DLD1 (cell line): Measurements from ENCODE around the gene LMO2.
"Not testable (repeated sequence)": the region's sequence is repeated elsewhere in the genome, so short reads cannot be mapped to it uniquely, and the experiment has no call there.

Source experiments
- in situ Hi-C: cut with HindIII; loops from 2 replicates; pipeline ENCODE4 v1.10.0; 2017; ENCODE audit warnings: low sequenced_read_pairs

Gene LMO2

DNA sequence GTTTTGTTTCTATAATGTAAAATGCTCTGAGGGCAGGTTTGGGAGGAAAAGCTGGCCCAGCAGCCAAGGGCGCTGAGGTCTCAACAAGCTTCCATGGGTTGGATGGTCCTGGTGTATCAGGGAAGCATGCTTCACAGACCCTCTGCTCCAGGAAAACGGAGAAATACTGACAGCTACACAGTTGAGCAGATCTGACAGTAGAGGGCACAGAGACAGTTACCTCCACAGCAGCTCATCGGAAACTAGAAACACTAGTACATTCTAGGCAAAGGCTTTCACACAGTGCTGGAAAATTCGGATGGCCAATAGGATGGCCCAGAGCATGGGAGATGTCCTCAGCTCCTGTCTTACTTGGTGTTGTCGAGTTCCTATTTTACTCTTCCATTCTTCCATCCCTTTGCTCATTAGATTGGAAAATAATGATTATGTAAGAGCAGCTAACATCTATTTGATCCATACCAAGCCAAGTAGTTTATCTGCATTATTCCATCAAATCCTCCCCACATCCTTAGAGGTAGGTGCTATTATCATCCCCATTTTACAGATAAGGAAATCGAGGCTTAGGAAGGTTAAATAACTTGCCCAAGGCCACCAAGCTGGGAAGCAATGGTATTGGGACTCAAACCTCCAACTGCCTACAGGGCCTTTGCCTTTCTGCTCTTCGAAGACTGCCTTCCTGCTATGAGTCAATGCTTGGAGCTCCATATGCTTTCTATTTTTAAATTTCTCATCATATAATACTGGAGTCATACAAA, 28.3 kb downstream of the LMO2 start:
- in situ Hi-C loops = no loop called here

- in situ Hi-C loops = no loop called here
Measured at GRCh38 chr11:33861941-33862589, 29.8 kb downstream of the LMO2 start.

DNA sequence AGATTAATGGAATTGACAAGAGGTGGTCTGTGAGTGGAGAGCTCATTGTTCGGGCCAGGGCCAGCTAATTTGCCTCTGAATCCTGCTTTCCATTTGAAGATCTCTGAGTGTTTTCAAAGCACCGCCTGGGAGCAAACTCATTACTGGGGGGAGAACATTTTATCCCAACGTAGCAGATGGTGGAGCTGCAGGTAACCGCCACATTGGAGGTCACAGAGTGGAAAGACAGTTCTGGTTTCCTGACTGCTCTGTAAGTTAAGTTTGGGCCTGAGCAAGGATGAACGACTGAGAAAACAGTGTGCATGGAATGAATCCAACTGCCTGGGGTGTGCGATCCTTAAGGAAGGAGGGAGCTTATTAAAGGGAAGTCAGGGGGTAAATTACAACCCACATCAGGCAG, 30.5 kb downstream of the LMO2 start:
- in situ Hi-C loops = no loop called here

DNA sequence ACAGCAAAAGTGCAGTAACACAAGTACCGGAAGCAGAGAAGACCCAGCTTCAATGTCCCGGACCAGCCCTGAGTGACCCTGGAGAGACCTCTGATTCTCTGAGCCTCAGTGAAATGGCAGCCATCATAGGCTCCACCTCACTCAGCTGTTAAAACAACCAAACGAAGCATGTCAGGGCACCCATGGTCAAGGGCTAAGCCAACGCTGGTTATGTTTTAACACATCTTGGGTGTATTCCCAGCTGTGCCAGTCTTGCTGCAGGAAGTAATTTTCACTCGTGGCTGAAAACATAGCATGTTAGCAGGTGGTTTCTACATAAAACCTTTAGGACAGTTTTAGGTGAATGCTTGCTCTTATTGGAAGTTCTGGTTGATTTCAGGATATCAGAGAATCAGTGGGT, 30.9 kb downstream of the LMO2 start:
- in situ Hi-C loops = no loop called here

GRCh38 chr11:33859306-33859705, 32.6 kb downstream of the LMO2 start:
- in situ Hi-C loops = no loop called here

DNA sequence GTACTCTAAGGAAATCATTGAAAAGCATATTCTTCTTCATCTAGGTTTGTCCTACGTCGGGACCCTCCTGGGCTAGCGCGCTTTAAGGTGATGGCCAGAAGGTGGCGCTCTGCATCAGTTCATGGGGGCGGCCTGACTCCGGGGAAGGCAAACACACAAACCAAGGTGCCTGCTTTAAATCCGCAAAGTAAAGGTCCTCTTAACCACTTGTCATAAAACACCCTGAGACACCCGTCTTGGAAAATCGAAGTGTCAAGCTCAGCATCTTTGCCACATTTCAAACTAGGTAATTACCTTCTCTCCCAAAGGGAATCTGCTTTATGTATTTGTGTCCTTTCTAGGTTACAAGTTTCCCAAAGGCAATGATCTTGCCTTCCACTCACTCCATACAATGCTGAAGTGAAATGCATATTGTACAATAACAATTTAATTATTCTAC, 33.9 kb downstream of the LMO2 start:
- in situ Hi-C loops = no loop called here

GRCh38 chr11:33855500-33855899, 36.4 kb downstream of the LMO2 start:
- in situ Hi-C loops = no loop called here

DNA sequence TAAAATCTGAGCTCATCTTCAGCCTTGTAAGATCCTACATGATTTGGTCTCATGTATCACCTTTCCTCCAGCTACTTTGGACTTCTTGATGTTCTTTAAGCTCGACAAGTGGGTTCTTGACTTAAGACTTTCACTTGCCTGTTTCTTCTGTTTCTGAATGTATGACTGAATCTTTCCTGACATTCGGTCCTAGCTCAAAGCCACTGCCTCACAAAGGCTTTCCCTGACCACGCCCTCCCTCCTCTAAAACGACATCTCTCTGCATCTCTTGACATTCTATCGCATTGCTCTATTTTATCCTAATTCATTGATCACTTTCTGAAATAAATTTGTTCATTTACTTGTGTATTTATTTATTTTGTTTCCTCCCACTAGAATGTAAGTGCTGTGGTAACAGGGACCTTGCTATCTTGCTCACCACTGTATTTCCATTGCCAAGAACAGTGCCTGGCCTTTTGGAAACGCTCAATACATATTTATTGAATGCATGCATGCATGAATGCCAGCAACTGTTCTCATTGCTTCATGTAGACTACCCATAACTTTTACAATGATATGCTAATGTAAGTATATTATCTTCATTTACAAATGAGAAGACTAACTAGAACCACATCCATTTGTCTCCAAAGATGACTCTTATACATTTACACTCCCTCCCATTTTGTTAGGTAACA, 43.0 kb downstream of the LMO2 start:
- in situ Hi-C loops = no loop called here

GRCh38 chr11:33847251-33847650, 44.6 kb downstream of the LMO2 start:
- in situ Hi-C loops = no loop called here

DNA sequence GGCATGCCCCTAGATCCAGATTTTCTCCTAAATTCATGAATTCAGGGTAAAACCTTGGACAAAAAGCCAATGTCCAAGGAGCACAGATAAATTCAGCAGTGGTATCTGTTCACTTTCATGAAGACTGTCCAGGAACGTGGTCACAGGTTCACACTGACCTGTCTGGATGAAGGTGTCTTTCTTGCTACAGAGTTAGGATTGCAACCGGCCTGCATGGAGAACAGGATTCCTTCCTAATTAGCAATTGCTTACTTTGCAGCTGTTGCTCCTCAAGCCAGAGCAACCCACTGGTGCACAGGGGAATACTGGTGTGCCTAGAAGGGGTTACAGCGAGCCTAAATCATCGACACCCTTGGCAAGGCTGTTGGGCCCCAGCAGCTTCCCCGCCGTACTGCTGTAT, 47.6 kb downstream of the LMO2 start:
- in situ Hi-C loops = no loop called here

DNA sequence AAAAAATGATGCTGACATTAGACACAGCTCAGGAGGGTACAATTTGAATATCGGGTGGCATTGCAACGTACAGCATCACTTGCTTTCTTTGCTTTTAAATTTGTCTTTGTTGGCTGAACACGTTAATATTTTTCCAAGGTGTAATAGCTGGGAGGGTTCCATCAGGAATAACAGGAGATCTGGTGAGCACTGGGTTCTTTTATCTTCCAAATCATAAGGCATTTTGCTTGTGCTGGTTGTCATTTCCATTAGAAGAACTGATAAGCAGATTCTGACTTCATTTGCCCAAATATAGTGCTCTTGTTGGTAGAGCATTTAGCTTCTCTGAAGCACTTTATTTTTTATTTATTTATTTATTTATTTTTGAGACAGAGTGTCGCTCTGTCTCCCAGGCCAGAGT, 48.9 kb downstream of the LMO2 start:
- in situ Hi-C loops = no loop called here

DNA sequence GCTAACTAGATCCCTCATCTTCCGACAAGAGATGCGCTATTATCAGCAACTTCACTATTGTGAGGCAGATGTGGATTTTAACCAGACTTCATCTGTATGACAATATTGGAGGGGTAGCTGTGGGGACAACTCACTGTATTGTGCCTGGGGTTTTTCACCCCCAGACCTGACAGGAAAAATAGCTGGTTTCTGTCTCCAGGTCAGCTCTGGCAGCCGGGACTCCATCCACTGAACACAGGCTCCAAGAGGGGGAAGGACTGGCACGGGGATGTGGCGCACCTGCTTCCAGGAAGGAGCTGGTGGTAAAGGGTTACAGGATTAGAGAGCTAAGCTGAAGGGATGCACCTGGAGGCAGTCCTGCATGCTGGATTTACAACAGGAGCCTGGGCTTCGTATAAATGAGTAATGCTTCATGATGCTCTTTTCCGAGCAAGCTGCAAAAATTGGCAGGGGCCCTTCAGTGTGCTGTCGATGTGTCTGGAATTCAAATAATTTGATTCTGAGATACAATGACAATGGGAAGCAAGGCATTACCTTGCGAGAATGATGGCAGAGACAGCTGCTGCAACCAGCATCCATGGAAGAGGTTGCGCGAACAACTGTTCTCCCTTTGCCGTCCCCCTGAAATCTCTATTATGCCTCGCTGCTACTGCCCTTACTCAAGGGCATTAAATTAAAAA, 49.5 kb downstream of the LMO2 start:
- in situ Hi-C loops = no loop called here

- in situ Hi-C loops = not testable (repeated sequence)
Measured at GRCh38 chr11:33838234-33838633, 53.6 kb downstream of the LMO2 start.

- in situ Hi-C loops = not testable (repeated sequence)
Measured at GRCh38 chr11:33837334-33837733, 54.5 kb downstream of the LMO2 start.

DNA sequence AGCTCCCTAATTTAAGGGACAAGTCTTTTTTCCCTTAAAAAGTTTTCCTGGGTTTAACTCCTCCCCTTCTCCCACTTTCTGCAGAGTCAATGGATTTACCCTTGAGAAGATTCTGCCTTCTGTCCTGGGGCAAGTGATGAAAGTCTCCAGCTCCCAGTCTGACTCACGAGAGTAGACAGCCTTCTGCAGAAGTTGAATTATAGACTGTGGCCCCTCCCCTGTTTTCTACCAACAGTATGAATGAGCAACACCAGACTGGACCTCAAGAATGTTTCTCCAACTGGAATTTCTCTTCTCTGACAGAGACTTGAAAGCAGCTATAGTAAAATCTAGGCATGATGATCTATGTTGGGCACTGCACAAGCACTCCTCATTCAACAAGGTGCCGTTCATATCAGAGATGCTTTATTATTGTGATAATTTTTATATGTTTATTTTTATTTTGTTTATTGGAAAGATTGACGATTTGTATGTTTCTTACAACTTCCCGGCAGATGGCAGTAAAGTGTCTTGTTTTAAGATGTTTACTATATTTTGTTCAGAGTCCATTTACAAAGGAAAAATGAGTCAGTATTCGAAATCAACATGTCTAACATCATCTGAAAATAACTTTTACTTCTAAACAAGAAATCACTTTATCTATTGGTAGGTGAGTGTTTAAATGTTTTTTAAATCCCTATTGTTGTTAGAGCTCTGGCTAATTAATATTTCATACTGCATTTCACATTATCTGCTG, 56.6 kb downstream of the LMO2 start:
- in situ Hi-C loops = no loop called here

DNA sequence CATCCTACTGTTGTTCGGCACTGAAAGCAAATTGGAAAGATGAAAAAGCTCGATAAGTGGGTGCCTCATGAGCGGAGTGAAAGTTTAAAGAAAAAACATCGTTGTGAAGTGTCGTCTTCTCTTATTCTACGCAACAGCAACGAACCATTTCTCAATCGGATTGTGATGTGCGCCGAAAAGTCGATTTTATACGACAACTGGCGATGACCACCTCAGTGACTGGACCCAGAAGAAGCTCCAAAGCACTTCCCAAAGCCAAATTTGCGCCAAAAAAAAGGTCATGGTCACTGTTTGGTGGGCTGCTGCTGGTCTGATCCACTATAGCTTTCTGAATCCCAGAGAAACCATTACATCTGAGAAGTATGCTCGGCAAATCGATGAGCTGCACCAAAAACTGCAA, 59.2 kb downstream of the LMO2 start:
- in situ Hi-C loops = no loop called here

DNA sequence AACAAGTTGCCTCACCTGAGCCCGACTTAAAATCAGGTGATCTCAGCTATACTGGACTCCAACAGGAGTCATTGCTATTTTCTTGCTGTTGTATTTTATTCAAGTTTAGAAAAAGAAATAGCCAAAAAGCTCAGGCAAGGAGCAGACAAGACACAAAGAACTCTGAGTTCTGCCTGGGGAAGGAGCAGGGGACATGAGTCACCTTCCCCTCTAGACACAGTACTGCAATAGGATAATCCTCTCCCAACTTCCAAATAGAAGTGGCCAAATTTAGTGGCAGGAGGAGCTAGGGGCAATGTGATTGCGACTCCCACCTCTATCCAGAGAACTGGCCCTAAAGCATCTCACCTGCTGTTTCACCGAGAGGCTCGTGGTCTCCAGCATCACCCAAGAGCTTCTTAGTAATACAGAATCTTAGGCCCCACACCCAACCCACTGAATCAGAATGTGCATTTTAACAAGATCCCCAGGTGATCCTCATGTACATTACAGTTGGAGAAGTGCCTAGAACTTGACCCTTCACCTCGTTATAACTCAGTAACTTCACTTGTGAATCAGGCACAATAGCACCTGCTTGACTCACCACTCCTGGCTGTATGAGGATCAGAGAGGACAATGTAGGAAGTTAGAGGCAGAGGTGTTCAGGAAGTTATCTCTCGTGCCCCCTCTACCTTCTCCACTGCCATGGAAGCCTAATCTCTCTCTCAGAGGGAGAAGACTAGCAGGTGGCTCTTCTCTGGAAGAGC, 60.8 kb downstream of the LMO2 start:
- in situ Hi-C loops = no loop called here

DNA sequence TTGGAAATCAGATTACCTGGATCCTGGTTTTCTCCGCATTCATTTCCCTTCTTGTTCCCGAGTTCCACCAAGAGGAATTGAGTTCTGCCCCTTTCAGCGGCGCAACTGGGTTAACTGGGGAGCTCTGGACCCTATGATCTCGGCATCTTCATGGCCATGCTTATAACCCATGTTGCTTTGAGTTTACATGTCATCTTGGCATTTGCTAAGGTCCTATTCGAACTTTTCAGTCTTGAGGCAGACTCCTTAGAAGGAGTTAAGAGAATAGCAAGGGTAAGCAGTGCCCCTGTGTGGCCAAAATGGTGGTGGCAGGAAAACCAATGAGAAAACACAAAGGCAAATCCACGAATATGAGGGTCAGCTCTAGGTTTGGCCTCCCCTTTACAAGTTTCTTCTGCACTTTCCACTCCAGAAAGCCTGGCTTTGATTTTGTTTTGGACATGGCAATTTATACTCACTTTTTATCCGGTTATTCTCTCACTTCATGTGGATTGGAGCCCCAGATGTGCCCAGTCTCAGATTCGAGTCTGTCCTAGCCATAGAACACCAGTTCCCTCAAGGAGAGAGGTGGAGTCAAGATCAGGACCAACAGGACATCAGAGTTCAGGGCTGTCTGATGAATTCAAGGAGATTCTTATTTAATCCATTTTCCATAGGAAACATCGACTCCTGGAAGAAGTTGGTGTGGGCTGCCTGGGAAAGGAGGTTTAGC, 62.3 kb downstream of the LMO2 start:
- in situ Hi-C loops = no loop called here

GRCh38 chr11:33828604-33829429, 63.1 kb downstream of the LMO2 start:
- in situ Hi-C loops = no loop called here
